B cell (primary cell): ENCODE data around the gene C9orf40.

Experiments
- EZH2 ChIP-seq: IDR thresholded peaks from 2 replicates; pipeline ENCODE4 v1.6.1; 2012; ENCODE audit warnings: borderline replicate concordance, low read depth, mild to moderate bottlenecking, moderate library complexity, low read length; ENCODE audit not compliant: insufficient read depth, poor library complexity, severe bottlenecking
- TF ChIP-seq, protein P1 (sequence below): fragments of 200-600 bp; IDR thresholded peaks from one replicate; pipeline ENCODE4 v1.8.0; 2022; ENCODE audit warnings: antibody characterized with exemption, mild to moderate bottlenecking

DNA sequence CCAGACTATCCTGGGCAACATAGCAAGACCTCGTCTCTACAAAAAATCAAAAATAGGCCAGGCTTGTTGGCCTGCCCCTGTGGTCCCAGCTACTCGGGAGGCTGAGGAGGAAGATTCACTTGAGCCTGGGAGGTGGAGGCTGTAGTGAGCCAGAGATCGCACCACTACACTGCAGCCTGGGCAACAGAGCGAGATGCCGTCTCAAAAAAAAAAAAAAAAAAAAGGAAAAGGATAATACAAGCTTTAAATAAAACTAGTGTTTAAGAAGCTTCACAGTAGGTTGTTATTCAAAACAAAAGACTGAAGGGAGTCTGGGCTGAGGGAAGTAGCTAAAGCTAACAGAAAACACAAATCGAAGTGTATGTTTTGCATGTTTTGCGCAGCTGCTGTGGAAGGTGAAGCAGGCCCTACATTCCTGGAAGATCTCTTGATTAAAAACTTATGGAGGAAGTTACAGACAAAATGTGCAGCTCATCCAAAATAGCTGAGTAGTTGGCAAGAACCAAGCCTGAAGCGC lies 581 bp upstream of the C9orf40 start:
- TF ChIP-seq, protein P1, sequence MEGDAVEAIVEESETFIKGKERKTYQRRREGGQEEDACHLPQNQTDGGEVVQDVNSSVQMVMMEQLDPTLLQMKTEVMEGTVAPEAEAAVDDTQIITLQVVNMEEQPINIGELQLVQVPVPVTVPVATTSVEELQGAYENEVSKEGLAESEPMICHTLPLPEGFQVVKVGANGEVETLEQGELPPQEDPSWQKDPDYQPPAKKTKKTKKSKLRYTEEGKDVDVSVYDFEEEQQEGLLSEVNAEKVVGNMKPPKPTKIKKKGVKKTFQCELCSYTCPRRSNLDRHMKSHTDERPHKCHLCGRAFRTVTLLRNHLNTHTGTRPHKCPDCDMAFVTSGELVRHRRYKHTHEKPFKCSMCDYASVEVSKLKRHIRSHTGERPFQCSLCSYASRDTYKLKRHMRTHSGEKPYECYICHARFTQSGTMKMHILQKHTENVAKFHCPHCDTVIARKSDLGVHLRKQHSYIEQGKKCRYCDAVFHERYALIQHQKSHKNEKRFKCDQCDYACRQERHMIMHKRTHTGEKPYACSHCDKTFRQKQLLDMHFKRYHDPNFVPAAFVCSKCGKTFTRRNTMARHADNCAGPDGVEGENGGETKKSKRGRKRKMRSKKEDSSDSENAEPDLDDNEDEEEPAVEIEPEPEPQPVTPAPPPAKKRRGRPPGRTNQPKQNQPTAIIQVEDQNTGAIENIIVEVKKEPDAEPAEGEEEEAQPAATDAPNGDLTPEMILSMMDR, result no peak
- no peak for TF ChIP-seq EZH2
